Esophagus muscularis mucosa (tissue), 4 donors: ENCODE results near the gene SIX2. TPM values are rescaled to one million over a fixed set of nuclear protein-coding genes. Genes with fewer than 3 reads are reported as not detected.

Experiments used
- DNase-seq: peaks from one replicate; pipeline ENCODE4 v3.0.0-alpha.2; 2017; ENCODE audit errors: extremely low spot score
- H3K27ac ChIP-seq, 4 donors: fragments of 200-600 bp; sonication (generic); replicated peaks in 1 of 4; 1 replicate in 3 of 4; 2 replicates in 1 of 4; pipeline ENCODE4 v1.5.1; 2016 to 2019; ENCODE audit warnings: mild to moderate bottlenecking in 1 of 4
- H3K27me3 ChIP-seq, 4 donors: fragments of 200-600 bp; sonication (generic); one replicate each; pipeline versions ENCODE4 v1.5.1 to v1.6.0; 2016 to 2019
- H3K36me3 ChIP-seq, 4 donors: fragments of 200-600 bp; sonication (generic); one replicate each; pipeline ENCODE4 v1.5.1; 2016 to 2019
- H3K4me1 ChIP-seq, 4 donors: fragments of 200-600 bp; sonication (generic); one replicate each; pipeline ENCODE4 v1.5.1; 2016 to 2019
- H3K4me3 ChIP-seq, 4 donors: fragments of 200-600 bp; sonication (generic); 1 replicate in 2 of 4; 2 replicates in 2 of 4; pipeline ENCODE4 v1.5.1; 2016 to 2019; ENCODE audit warnings: mild to moderate bottlenecking in 4 of 4, moderate library complexity in 1 of 4
- H3K9me3 ChIP-seq, 4 donors: fragments of 200-600 bp; sonication (generic); 1 replicate in 3 of 4; 2 replicates in 1 of 4; pipeline ENCODE4 v1.5.1; 2016 to 2019
- EP300 ChIP-seq: sonication (generic); formaldehyde crosslinking; IDR thresholded peaks from one replicate; pipeline ENCODE4 v1.6.1; 2017; ENCODE audit warnings: antibody characterized with exemption
- POLR2A ChIP-seq: fragments of 450-650 bp; IDR thresholded peaks from one replicate; pipeline ENCODE4 v1.6.1; 2017; ENCODE audit warnings: antibody characterized with exemption, moderate library complexity, mild to moderate bottlenecking, low read depth
- POLR2AphosphoS5 ChIP-seq, 2 donors: sonication (generic); formaldehyde crosslinking; IDR thresholded peaks; one replicate each; pipeline ENCODE4 v1.6.1; 2017; ENCODE audit warnings: antibody characterized with exemption in 2 of 2
- WGBS: methylation state at CpG from one replicate; pipeline ENCODE4 v1.1.5; 2018; 5-methylcytosine and 5-hydroxymethylcytosine counted together
- intact Hi-C: fragments of 100-400 bp; cut with DNase I; formaldehyde crosslinking; loops from one replicate; pipeline ENCODE4 v1.15.1; 2023
- total RNA-seq, 4 donors: library from RNA; depleted of rRNA; stranded (reverse); fragments of >200 nt; gene quantifications; one replicate each; pipeline versions ENCODE4 v1.1.0 to v1.2.1, GENCODE V29; 2016
- TF ChIP-seq, protein P1 (sequence below), 3 experiments: fragments of 200-600 bp in 2 of 3; fragments of 450-650 bp in 1 of 3; sonication (generic) in 2 of 3; IDR thresholded peaks; one replicate each; pipeline ENCODE4 v1.5.1; 2017 to 2019; ENCODE audit warnings: antibody characterized with exemption in 3 of 3, mild to moderate bottlenecking in 2 of 3, moderate library complexity in 1 of 3

Gene SIX2
- total RNA-seq, 4 donors from 2014 or later = under 0.01 to 1.9 (median 1.5) TPM

DNA sequence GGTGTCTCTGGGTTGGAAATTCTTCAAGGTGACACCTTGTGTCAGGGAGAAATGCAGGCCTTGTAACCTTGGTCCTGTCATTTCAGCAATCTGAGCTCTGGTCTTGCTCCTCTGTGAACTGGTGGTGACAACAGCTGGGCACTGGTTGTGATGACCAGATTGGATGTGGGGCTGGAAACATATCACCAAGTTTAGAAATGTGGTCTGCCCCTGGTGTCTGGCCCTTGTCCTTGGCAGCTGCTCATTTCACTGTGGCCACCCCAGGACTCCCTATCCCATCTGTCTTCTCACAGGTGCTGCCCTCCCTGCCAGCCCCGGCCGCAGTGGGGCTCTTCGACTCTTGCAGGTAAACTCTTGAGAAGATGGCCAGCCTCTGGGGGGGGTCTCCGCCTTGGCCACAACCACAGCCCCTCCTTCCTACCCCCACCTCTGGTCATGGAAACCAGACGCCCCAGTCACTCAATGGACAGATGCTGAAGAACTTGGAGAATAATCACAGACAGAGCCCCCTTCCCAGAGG, 47.0 kb downstream of the SIX2 start:
- H3K36me3 ChIP-seq = no peaks in the 10 kb centered on the region
- no peak for DNase-seq
- no peak overlapping the region for H3K4me3 ChIP-seq
- no peak overlapping the region for H3K27ac ChIP-seq
- peaks cover 0 to 61% (median 0%) of the 10 kb centered on the region in 4 donors for H3K27me3 ChIP-seq
- peaks cover 0 to 10% (median 3%) of the 10 kb centered on the region in 4 donors for H3K4me1 ChIP-seq
- no peak for TF ChIP-seq POLR2A
- TF ChIP-seq EP300 = no peak
- TF ChIP-seq, protein P1, sequence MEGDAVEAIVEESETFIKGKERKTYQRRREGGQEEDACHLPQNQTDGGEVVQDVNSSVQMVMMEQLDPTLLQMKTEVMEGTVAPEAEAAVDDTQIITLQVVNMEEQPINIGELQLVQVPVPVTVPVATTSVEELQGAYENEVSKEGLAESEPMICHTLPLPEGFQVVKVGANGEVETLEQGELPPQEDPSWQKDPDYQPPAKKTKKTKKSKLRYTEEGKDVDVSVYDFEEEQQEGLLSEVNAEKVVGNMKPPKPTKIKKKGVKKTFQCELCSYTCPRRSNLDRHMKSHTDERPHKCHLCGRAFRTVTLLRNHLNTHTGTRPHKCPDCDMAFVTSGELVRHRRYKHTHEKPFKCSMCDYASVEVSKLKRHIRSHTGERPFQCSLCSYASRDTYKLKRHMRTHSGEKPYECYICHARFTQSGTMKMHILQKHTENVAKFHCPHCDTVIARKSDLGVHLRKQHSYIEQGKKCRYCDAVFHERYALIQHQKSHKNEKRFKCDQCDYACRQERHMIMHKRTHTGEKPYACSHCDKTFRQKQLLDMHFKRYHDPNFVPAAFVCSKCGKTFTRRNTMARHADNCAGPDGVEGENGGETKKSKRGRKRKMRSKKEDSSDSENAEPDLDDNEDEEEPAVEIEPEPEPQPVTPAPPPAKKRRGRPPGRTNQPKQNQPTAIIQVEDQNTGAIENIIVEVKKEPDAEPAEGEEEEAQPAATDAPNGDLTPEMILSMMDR (IDR thresholded peaks at IDR 0.05) = no peak
- TF ChIP-seq POLR2AphosphoS5 (IDR thresholded peaks at IDR 0.05) = no peak
- WGBS = 95% methylated on average over 3 of the region's 5 CpGs
- H3K9me3 ChIP-seq = no peaks in the 10 kb centered on the region
- intact Hi-C loops = no loop called here

DNA sequence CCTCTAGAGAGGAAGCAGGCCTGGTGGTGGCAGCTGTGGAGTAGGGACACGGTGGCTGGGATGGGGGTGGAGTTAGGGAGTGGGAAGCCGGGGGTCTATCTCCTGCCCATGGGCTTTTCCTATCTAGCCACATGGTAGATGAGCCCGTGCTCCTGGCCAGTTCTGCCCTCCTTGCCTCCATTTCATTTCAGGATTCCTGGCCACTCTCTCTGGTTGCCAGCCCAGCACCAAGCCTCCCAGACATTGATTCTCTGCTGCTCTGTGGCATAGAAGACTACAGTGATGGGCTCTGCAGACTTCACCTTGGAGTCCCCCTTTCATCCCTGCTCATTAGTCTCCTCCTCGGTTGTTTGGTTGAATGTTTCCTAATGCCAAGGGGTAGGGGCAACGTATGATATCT, 48.4 kb downstream of the SIX2 start:
- TF ChIP-seq EP300 (no peak), POLR2AphosphoS5 (IDR thresholded peaks at IDR 0.05) (no peak), POLR2A (no peak)
- TF ChIP-seq, protein P1 (IDR thresholded peaks at IDR 0.05) = no peak
- no peak for DNase-seq
- Histone ChIP-seq H3K27me3 (peaks cover 0 to 66% (median 3%) of the 10 kb centered on the region in 4 donors), H3K4me1 (peaks cover under 1 to 10% (median 8%) of the 10 kb centered on the region in 4 donors), H3K36me3 (no peaks in the 10 kb centered on the region), H3K9me3 (no peaks in the 10 kb centered on the region), H3K27ac (no peak overlapping the region), H3K4me3 (no peak overlapping the region)
- intact Hi-C loops = no loop called here
- 73% methylated on average over 5 of the region's 5 CpGs for WGBS

DNA sequence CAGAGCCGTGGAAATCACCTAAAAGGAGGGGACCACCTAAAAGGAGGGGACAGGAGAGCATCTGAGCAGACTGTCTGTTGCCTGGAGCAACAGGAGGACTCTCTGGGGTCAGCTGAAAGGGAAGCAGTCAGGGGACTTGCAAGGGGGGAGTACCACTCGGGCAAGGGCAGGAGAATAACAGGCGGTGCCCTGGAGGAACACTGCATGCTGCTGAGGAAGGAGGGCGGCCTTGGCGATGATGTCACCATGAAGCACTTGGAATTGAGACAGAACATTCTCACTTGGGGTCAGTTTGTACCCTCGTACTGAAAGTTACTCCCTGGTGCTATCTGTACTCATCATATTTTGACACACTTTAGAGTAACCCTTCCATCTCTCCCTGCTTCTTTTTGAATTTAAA, 49.4 kb downstream of the SIX2 start:
- Histone ChIP-seq H3K36me3 (no peaks in the 10 kb centered on the region), H3K9me3 (no peaks in the 10 kb centered on the region), H3K4me3 (no peak overlapping the region), H3K27ac (peak overlapping the region in 1 of 4 donors; percentile 5), H3K27me3 (peaks cover 0 to 69% (median 14%) of the 10 kb centered on the region in 4 donors), H3K4me1 (peaks cover 11 to 19% (median 15%) of the 10 kb centered on the region in 4 donors)
- no peak for DNase-seq
- TF ChIP-seq POLR2AphosphoS5 (IDR thresholded peaks at IDR 0.05) = peak in 1 of 2 donors; percentile 10
- TF ChIP-seq, protein P1 (IDR thresholded peaks at IDR 0.05) = no peak
- TF ChIP-seq EP300 = no peak
- TF ChIP-seq POLR2A = no peak
- WGBS = 53% methylated on average over 6 of the region's 6 CpGs
- intact Hi-C loops = loop anchor here (10.0 kb wide), 1 partner anchor 565 kb away; no protein-coding TSS in a partner anchor

DNA sequence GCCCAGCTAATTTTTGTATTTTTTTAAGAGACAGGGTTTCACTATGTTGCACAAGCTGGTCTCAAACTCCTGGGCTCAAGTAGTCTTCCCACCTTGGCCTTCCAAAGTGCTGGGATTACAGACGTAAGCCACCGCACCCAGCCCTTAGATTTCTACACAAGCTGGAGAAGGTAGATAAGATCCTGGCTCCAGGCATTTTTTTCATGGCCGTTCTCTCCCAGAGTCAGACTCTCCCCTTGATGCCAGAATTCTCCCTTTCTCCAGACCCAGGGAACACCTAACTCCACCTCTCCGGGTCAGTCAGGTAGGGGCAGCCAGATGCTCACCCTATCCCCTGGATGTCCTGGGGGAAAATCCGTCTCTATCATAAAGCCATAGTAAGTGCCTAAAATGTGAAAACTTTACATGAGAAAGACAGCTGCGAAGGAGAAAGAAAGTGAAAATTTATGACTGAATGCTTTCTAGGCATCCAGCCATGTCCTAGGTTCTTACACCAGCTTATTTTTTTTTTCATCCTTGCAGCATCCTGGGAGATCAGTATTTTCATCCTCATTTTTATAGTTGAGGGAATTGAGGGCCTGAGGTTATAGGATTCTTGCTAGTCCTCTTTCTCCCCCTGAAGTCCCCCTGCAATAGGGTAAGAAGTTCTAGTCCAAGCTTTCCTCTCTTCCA, 51.5 kb downstream of the SIX2 start:
- no peaks in the 10 kb centered on the region for H3K9me3 ChIP-seq
- H3K27ac ChIP-seq = no peak overlapping the region
- intact Hi-C loops = loop anchor here (2.0 to 10.0 kb wide), 2 partner anchors 479 to 563 kb away; no protein-coding TSS in a partner anchor
- 71% methylated on average over 6 of the region's 6 CpGs for WGBS
- no peaks in the 10 kb centered on the region for H3K36me3 ChIP-seq
- H3K27me3 ChIP-seq = peaks cover 0 to 81% (median 33%) of the 10 kb centered on the region in 4 donors
- no peak for DNase-seq
- H3K4me3 ChIP-seq = no peak overlapping the region
- TF ChIP-seq, protein P1 (IDR thresholded peaks at IDR 0.05) = no peak
- TF ChIP-seq POLR2A (no peak), EP300 (no peak), POLR2AphosphoS5 (IDR thresholded peaks at IDR 0.05) (no peak)
- H3K4me1 ChIP-seq = peaks cover 18 to 32% (median 25%) of the 10 kb centered on the region in 4 donors
